Gastroesophageal sphincter (tissue), 4 donors: Measurements from ENCODE around the gene GPR68. TPM values are rescaled to one million over a fixed set of nuclear protein-coding genes. Genes with fewer than 3 reads are reported as not detected.
"Not testable (repeated sequence)": the region's sequence is repeated elsewhere in the genome, so short reads cannot be mapped to it uniquely, and the experiment has no call there.

Experiments used
- ATAC-seq: fragments of 150-250 bp; one replicate; pipeline ENCODE4 v1.9.1; 2016; ENCODE audit warnings: mild to moderate bottlenecking, moderate library complexity
- H3K27ac ChIP-seq, 4 donors: fragments of 200-600 bp; sonication (generic) in 3 of 4; 1 replicate in 3 of 4; 2 replicates in 1 of 4; pipeline ENCODE4 v1.5.1; 2016 to 2019
- H3K27me3 ChIP-seq: fragments of 200-600 bp; sonication (generic); one replicate; pipeline ENCODE4 v1.5.1; 2019
- H3K36me3 ChIP-seq, 2 donors: fragments of 200-600 bp; sonication (generic); one replicate each; pipeline ENCODE4 v1.5.1; 2019; ENCODE audit warnings: control low read depth in 1 of 2
- H3K4me1 ChIP-seq, 3 donors: fragments of 200-600 bp; sonication (generic); 1 replicate in 2 of 3; 2 replicates in 1 of 3; pipeline ENCODE4 v1.5.1; 2016 to 2019; ENCODE audit warnings: control low read depth in 2 of 3
- H3K4me3 ChIP-seq, 2 donors: fragments of 200-600 bp; sonication (generic); one replicate each; pipeline ENCODE4 v1.5.1; 2019; ENCODE audit warnings: mild to moderate bottlenecking in 1 of 2, moderate library complexity in 1 of 2
- H3K9me3 ChIP-seq, 3 donors: fragments of 200-600 bp; sonication (generic); one replicate each; pipeline ENCODE4 v1.5.1; 2017 to 2019; ENCODE audit warnings: control low read depth in 2 of 3
- EP300 ChIP-seq: sonication (generic); formaldehyde crosslinking; IDR thresholded peaks from one replicate; pipeline ENCODE4 v1.6.1; 2017; ENCODE audit warnings: antibody characterized with exemption, mild to moderate bottlenecking
- POLR2A ChIP-seq, 2 donors: fragments of 450-650 bp; IDR thresholded peaks; one replicate each; pipeline ENCODE4 v1.6.1; 2017; ENCODE audit warnings: antibody characterized with exemption in 2 of 2, mild to moderate bottlenecking in 2 of 2, moderate library complexity in 1 of 2
- POLR2AphosphoS5 ChIP-seq: sonication (generic); formaldehyde crosslinking; IDR thresholded peaks from one replicate; pipeline ENCODE4 v1.6.1; 2017; ENCODE audit warnings: antibody characterized with exemption
- WGBS, 2 donors: methylation state at CpG; one replicate each; pipeline ENCODE4 v1.1.5; 2018; ENCODE audit warnings: low coverage in 1 of 2; 5-methylcytosine and 5-hydroxymethylcytosine counted together
- total RNA-seq, 4 donors: library from RNA; depleted of rRNA; stranded (reverse); fragments of >200 nt; gene quantifications; one replicate each; pipeline ENCODE4 v1.1.0, GENCODE V29; 2016
- TF ChIP-seq, protein P1 (sequence below), 4 experiments: fragments of 200-600 bp in 2 of 4; fragments of 450-650 bp in 2 of 4; sonication (generic) in 1 of 4; IDR thresholded peaks; one replicate each; pipeline ENCODE4 v1.5.1; 2017 to 2019; ENCODE audit warnings: antibody characterized with exemption in 4 of 4, mild to moderate bottlenecking in 2 of 4, moderate library complexity in 2 of 4

The GPR68 gene
- total RNA-seq, 4 donors from 2014 or later: 1.8 to 10.3 (median 3.0) TPM

DNA sequence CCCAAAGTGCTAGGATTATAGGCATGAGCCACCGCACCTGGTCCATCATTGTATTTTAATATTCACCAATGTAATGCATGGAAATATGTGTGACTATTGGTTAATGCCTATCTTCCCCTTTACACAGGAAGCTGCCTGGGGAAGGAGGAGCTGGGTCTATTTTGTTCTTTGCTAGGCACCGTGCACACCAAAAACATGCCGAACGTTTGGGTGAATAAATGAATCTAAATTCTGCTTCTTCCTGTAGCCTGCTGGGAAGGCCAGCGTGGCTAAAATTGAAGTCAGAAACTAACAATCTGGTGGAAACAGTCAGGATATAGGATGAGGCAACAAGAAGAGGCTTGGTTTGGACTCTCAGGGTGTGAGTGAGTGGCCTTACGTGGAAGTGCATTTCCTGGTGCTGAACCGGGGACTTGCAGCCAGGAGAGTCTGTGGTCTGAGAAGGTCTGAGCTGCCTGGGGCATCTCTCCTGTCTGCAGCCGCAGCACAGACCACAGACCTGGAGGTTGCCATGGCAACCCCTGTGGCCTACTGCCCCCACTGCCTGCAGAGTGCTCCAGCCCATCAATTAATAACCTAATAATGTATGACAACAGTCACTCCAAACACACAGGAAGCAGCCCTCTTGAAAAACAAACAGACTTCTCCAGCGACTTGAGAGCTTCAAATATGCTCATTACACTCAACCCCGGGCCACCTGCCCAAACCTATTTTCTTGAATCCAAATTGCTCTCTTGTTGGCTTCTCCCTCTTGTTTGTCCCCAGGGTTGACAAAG is 5.5 kb upstream of the GPR68 start:
- H3K9me3 ChIP-seq: no peaks in the 10 kb centered on the region
- TF ChIP-seq POLR2AphosphoS5 (no peak), POLR2A (IDR thresholded peaks at IDR 0.05) (no peak), EP300 (no peak)
- TF ChIP-seq, protein P1, sequence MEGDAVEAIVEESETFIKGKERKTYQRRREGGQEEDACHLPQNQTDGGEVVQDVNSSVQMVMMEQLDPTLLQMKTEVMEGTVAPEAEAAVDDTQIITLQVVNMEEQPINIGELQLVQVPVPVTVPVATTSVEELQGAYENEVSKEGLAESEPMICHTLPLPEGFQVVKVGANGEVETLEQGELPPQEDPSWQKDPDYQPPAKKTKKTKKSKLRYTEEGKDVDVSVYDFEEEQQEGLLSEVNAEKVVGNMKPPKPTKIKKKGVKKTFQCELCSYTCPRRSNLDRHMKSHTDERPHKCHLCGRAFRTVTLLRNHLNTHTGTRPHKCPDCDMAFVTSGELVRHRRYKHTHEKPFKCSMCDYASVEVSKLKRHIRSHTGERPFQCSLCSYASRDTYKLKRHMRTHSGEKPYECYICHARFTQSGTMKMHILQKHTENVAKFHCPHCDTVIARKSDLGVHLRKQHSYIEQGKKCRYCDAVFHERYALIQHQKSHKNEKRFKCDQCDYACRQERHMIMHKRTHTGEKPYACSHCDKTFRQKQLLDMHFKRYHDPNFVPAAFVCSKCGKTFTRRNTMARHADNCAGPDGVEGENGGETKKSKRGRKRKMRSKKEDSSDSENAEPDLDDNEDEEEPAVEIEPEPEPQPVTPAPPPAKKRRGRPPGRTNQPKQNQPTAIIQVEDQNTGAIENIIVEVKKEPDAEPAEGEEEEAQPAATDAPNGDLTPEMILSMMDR (IDR thresholded peaks at IDR 0.05): peak in 1 of 4 experiments; percentile 17
- no peaks in the 10 kb centered on the region for H3K27me3 ChIP-seq
- H3K36me3 ChIP-seq: no peaks in the 10 kb centered on the region
- WGBS, 2 donors: 51 to 83% methylated on average over 7 to 8 of the region's 10 CpGs
- peak overlapping the region in 2 of 4 donors; percentile 32 to 43 for H3K27ac ChIP-seq
- no peak overlapping the region for H3K4me3 ChIP-seq
- H3K4me1 ChIP-seq: peaks cover 0 to 31% (median 7%) of the 10 kb centered on the region in 3 donors
- no peak for ATAC-seq

DNA sequence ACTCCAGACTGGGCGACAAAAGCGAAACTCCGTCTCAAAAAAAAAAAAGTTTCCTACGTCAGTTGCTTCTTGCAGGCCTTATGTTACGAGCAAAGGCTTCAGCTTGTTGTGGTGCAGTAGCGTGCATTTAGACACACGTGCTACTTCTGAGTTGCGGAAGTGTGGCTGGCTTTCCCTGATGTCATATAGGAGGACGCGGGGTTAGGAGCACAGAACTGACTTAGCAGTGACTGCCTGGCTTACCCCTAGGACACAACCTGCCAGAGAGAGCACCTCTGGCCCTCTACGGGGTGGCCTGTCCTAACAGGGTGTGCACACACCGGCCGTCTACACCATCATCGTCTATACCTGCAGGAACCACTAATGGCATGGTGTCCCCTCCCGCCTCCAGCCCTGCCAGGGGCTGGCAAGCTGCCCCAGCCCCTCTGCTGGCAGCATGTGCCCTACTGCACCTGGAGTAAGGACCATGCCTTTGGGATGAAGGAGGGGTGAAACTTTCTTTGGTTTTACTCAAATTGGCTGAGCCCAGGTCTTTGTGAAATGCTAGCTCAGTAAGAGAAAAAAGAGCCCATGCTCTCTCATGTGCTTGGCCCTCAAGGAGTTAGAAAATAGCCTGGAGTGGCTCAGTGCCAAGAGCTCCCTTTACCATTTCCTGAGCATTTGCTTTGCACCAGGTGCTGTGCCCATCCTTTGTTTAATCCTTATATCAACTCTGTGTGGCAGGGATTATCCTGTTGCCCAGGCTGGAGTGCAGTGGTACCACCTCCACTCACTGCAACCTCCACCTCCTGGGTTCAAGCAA is 1.7 kb upstream of the GPR68 start:
- H3K4me3 ChIP-seq: no peak overlapping the region
- no peaks in the 10 kb centered on the region for H3K9me3 ChIP-seq
- no peaks in the 10 kb centered on the region for H3K27me3 ChIP-seq
- ATAC-seq: no peak
- TF ChIP-seq POLR2A (IDR thresholded peaks at IDR 0.05) (no peak), EP300 (no peak), POLR2AphosphoS5 (no peak)
- TF ChIP-seq, protein P1 (IDR thresholded peaks at IDR 0.05): no peak
- H3K36me3 ChIP-seq: no peaks in the 10 kb centered on the region
- peaks cover 0 to 36% (median 0%) of the 10 kb centered on the region in 3 donors for H3K4me1 ChIP-seq
- WGBS, 2 donors: 91 to 94% methylated on average over 10 to 11 of the region's 15 CpGs
- no peak overlapping the region for H3K27ac ChIP-seq

DNA sequence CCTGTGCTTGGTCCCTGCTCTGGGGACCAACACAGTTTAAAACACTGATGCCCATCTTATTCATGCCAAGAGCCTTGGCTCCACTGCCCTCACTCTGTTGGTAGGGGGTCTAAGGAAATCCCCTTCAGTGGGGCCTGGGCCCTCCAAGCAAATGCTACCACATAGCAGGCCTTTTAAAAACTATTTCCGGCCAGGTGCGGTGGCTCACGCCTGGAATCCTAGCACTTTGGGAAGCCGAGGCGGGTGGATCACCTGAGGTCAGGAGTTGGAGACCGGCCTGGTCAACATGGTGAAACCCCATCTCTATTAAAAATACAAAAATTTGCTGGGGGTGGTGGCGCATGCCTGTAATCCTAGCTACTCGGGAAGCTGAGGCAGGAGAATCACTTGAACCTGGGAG is 1.1 kb upstream of the GPR68 start:
- Histone ChIP-seq H3K4me1 (peaks cover 0 to 30% (median 0%) of the 10 kb centered on the region in 3 donors), H3K27ac (peak overlapping the region in 1 of 4 donors; percentile 3)
- WGBS, 2 donors: 40% methylated on average over 1 of the region's 8 CpGs; no CpG with 5 or more reads in 1 of the 2 donors
- not testable (repeated sequence) for H3K9me3 ChIP-seq, H3K36me3 ChIP-seq, H3K4me3 ChIP-seq, H3K27me3 ChIP-seq, ATAC-seq

DNA sequence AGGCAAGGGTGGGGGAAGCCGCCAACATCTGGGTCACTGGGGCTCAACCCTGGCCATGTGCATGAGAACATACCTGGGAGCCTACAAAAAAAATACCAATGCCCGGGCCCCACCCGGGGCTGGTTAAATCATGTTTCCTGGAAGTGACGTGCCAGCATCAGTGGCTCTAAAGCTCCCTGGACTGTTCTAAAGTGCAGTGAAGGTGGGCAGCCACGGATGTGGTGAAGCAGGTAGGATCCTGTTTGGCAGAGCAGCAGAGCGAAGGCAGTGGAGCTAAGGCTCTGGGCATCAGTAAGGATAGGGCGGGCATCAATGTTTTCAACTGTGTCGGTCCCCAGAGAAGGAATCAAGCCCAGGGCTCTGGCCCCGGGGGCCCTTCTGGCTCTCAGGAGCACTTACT is 525 bp upstream of the GPR68 start:
- Histone ChIP-seq H3K27me3 (no peaks in the 10 kb centered on the region), H3K9me3 (no peaks in the 10 kb centered on the region), H3K4me1 (peaks cover 0 to 25% (median 0%) of the 10 kb centered on the region in 3 donors), H3K27ac (peak overlapping the region in 2 of 4 donors; percentile 40 to 56), H3K36me3 (no peaks in the 10 kb centered on the region), H3K4me3 (peak overlapping the region in 1 of 2 donors; percentile 32)
- ATAC-seq: no peak
- TF ChIP-seq POLR2AphosphoS5: no peak
- TF ChIP-seq POLR2A (IDR thresholded peaks at IDR 0.05): no peak
- TF ChIP-seq EP300: no peak
- TF ChIP-seq, protein P1 (IDR thresholded peaks at IDR 0.05): no peak
- WGBS, 2 donors: 71 to 98% methylated on average over 2 to 4 of the region's 9 CpGs

DNA sequence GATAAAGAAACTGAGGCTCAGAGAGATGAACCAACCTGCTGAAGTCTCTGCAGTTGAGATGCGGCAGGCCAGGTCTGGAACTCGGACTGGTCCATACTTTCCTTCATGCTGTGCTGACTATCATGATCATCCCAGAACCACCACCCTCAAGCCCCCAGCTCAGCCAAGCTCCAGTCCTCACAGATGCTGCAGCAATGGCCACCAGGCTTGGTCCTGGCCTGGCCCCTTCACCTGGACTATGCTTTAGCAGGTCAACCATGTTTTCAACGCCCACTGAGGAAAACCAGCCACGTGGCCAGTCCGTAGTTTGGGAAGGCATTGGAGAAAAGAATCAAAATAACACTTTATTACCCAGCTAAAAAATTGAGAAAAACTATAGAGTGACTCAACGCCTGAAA is 1.4 kb downstream of the GPR68 start:
- Histone ChIP-seq H3K36me3 (no peaks in the 10 kb centered on the region), H3K4me3 (peak overlapping the region in 1 of 2 donors; percentile 1), H3K27me3 (no peaks in the 10 kb centered on the region), H3K4me1 (peaks cover 0 to 31% (median 0%) of the 10 kb centered on the region in 3 donors), H3K9me3 (no peaks in the 10 kb centered on the region), H3K27ac (peak overlapping the region in 2 of 4 donors; percentile 34 to 54)
- no peak for TF ChIP-seq POLR2A (IDR thresholded peaks at IDR 0.05)
- no peak for TF ChIP-seq POLR2AphosphoS5
- no peak for ATAC-seq
- WGBS, 2 donors: 25 to 75% methylated on average over 1 to 2 of the region's 6 CpGs
